Measurements from ENCODE around the gene ADAMTSL3.
A peak's percentile ranks its signal among the peaks of the same experiment; 100 is the strongest.
"Not testable (repeated sequence)": the region's sequence is repeated elsewhere in the genome, so short reads cannot be mapped to it uniquely, and the experiment has no call there.

The ADAMTSL3 gene

DNA sequence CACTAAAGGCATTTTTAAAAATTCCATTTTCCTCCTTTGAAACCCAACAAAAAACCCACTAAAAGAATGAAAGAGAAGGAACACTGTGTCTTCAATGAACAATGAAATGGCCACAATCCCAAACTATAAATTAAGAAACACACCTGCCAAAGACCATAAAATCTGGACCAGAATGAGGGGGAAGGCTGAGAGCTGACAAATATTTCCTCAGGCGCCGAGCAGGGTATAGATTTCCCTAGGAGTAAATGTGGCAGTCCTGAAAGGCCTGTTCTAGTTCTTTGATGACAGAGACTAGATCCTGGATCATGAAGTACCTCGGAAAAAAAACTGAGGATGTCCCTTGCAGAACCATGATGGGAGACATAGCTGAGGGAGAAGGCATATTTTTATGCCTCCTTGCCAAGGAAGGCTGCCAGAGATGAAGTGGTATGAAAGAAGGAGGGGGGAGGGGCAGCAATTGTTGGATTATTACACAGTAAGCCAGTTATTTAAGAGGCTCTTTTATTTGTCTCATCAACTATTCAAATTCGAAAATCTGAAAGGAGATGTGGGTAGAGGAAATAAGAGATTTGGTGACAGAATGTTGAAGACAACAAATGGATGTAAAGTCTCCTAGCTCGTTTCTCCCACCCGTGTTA, 306.4 kb downstream of the ADAMTSL3 start:
- no peak for DNase-seq (ENCODE audit: low read depth in 2 of 3, low spot score in 2 of 3)

DNA sequence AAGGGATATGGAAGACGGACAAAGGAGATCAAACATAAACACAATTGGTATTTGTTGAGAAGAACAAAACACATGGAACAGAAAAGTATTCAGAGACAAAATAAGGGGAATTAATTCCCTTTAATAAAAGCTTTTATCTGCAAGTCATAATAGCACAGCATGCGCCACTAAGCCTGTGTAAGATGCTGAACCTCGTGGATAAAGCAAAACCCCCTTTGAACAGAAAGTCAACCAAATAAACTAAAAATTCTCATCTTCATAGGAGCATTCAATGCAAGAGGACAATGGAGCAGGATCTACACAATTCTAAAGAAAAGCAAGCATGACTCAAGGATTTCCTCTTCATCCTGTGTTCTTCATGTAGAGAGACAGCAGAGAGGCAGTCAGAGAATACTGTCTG, 307.4 kb downstream of the ADAMTSL3 start:
- DNase-seq (ENCODE audit: low read depth in 2 of 3, low spot score in 2 of 3) = no peak

DNA sequence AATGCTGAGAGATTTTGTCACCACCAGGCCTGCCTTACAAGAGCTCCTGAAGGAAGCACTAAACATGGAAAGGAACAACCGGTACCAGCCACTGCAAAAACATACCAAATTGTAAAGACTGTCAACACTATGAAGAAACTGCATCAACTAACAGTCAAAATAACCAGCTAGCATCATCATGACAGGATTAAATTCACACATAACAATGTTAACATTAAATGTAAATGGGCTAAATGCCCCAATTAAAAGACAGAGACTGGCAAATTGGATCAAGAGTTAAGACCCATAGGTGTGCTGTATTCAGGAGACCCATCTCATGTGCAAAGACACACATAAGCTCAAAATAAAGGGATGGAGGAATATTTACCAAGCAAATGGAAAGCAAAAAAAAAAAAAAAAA, 311.0 kb downstream of the ADAMTSL3 start:
- not testable (repeated sequence) for DNase-seq (ENCODE audit: low read depth in 2 of 3, low spot score in 2 of 3)

DNA sequence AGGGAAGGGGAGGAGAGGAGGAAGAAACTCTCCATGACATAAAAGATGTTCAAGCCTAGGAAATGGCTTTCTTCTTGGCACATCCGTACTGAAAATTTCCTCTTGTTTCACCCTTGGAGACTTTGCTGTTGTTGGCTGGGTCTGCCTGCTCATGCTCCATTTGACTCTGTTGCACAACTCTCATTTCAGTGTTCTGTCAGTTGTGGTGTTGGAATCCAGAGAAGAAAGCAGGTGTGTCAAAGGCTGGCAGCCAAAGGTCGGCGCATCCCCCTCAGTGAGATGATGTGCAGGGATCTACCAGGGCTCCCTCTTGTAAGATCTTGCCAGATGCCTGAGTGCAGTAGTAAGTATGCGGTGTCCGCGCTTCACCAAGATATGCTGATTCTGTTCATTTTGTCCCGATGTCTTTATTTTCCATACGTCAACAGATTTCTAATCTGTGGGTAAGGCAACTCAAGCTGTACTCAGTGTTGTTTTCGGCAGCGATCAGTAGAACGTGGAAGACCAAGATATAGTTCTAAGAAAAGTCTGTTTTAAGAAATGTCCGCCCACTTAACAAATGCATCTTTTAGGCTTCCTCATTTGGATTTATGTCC, 316.5 kb downstream of the ADAMTSL3 start:
- DNase-seq (ENCODE audit: low read depth in 2 of 3, low spot score in 2 of 3) = no peak

DNA sequence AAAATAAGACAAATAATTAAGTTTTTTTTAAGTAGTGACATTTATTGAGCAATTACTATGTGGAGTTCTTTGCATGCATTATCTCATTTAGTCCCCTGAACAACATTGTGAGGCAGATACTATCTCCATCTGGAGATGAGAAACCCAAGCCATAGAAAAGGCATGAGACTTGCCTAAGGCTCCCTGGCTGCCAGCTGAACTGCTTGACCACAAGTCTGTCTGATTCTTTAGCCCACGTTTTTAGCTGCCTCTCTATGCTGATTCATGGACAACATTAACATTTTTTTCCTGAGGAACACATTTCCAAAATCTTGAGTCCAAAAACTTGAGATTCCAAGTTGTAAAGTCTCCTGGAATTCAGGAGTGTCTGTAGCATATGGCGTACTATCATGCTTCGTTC, 318.1 kb downstream of the ADAMTSL3 start:
- DNase-seq (ENCODE audit: low read depth in 2 of 3, low spot score in 2 of 3) = no peak

DNA sequence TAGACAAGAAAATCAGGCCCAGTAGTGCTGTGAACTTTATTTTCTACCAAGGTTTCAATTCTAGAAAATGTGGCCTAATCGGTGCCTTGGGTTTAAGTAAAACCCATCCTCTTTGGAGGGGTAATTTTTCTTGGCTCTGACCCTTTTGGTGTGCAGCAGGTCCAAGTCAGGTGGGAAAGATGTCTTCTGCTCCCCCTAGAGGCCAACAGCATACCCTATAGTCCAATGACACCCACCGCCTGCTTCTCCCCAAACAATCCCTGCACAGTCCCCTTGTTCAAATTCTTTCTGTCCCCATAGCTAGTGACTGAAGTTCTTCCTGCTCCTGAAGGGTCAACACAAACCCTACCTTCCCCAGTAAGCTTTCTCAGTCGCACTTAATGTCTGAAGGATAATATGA, 319.9 kb downstream of the ADAMTSL3 start:
- DNase-seq (ENCODE audit: low read depth in 2 of 3, low spot score in 2 of 3) = peak in 1 of 3 experiments; percentile 0

DNA sequence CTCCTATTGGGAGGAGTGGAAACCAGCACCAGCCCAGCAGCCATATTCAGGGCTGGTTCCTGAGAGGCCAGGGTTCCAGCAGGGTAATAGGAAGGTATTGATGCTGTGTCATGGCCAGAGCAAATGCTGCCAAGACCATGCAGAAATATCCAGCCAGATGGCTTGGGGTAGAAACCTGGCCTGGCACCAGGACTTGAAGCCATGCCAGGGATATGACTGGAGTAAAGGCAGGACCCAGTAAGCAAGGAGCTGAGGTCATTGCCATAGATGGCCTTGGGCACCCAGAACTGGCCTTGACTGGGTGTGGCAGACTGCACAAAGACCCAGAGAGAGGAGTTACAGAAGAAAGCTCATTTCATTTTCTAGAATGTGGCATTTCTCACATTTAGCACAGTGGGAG, 324.1 kb downstream of the ADAMTSL3 start:
- DNase-seq (ENCODE audit: low read depth in 2 of 3, low spot score in 2 of 3) = no peak

DNA sequence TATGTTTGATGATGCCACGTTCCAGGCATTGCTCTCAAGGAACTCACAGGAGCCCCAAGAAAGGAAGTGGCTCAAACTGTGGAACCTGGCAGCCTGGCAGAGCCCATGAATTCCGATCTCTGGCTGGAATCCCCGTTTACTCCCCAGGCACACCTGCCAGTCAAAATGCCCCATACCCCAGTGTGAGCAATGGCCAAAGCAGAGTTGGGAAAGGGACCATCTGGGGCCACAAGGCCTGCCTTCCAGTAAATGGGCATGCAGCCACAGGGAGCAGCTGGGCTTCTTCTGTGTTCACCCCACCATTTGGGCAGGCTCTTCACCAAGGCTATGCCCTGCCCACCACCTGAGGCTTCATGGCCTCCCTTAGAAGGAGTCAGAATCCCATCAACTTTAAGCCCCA, 324.7 kb downstream of the ADAMTSL3 start:
- no peak for DNase-seq (ENCODE audit: low read depth in 2 of 3, low spot score in 2 of 3)

DNA sequence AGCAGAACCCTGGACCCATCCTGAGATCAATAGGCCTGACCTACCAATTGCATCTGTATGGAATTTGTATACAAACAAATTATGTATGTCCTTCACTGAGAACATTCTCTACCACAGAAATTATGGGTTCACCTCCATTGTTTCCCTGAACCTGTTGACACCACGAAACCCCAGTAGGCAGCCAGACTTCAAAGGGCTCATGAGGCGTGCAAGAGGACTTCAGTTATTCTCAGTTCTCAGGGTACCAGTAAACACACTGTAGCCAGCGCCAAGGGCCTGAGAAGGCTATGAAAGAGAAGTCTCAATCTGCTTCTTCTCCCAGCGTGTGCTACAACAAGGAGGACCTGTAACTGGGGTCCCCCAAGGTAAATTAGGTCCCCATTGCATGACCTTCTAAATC, 326.7 kb downstream of the ADAMTSL3 start:
- no peak for DNase-seq (ENCODE audit: low read depth in 2 of 3, low spot score in 2 of 3)

DNA sequence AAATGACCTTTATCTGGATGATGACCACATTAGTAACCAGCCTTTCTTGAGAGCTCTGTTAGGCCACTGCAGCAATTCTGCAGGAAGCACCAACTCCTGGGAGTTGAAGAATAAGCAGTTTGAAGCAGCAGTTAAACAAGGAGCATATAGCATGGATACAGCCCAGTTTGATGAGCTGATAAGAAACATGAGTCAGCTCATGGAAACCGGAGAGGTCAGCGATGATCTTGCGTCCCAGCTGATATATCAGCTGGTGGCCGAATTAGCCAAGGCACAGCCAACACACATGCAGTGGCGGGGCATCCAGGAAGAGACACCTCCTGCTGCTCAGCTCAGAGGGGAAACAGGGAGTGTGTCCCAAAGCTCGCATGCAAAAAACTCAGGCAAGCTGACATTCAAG, 328.8 kb downstream of the ADAMTSL3 start:
- no peak for DNase-seq (ENCODE audit: low read depth in 2 of 3, low spot score in 2 of 3)

DNA sequence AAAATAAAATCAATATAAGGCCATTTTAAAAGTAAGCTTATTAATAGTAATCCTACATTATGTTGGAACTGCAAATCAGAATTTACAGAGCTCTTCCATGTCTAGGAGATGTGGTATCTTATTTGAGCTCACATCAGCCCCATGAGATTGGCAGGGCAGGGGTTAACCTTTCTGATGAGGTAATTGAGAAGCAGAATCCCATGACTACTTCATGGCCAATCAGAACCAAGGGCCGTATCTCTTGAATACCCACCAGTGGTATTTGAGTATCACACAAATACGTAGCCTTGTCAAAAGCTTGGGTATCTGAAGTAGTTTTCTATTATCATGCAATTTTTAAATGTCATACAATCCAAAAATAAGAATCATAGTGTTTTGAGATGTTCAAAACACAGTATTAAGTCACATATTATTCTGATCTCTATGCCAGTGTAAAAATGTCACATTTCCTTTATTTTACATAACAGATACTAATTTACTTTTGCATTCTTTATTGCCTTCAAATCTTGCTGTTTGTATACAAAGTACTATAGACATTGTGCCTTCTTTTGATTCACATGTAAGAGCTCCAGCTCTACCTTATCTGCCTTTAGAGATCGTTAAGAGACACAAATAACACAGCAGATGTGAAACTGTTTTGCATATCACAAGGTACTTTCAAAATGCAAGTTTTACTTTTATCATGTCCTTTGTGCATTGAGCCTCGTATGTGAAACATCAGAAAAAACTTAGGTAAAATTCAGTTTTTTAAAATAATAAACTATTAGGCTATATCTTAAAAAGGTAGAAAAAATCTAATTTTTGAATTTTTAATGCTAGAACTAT, 329.9 kb downstream of the ADAMTSL3 start:
- no peak for DNase-seq (ENCODE audit: low read depth in 2 of 3, low spot score in 2 of 3)

DNA sequence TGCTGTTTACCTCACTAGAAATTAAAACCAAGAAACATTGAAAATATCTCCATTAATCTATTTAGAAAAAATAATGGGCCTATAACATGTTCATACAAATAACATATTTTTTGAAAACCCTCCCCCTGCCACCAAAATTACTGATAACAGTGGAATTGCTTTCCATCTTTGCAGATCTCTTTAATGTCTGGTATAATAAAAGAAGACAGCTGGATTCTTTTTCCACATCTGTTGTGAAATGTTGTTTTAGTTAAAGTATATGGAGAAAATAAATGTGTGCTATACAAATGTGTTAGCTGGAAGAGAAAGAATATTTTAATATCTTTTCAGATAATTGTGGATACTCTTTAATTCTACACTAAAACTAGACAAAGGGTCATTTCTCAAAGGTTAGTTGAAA, 330.7 kb downstream of the ADAMTSL3 start:
- no peak for DNase-seq (ENCODE audit: low read depth in 2 of 3, low spot score in 2 of 3)

DNA sequence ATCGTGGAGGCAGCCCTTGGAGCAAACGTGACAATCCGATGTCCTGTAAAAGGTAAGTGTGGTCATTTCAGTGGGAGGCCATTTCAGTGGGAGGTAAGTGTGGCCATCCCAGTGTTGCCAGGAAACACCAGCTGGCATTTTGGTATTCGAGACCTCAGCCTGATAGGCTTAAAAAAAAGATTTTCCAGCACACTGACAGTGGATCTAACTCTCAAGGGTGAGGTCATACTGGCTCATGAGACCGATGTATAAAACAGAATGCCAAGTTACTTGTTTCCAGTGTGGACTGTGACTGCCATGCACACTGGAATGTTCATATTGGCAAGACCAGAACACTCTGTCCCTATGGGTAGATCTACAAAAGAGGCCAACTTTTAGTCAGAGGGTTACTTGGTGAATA, 337.2 kb downstream of the ADAMTSL3 start:
- no peak for DNase-seq (ENCODE audit: low read depth in 2 of 3, low spot score in 2 of 3)

DNA sequence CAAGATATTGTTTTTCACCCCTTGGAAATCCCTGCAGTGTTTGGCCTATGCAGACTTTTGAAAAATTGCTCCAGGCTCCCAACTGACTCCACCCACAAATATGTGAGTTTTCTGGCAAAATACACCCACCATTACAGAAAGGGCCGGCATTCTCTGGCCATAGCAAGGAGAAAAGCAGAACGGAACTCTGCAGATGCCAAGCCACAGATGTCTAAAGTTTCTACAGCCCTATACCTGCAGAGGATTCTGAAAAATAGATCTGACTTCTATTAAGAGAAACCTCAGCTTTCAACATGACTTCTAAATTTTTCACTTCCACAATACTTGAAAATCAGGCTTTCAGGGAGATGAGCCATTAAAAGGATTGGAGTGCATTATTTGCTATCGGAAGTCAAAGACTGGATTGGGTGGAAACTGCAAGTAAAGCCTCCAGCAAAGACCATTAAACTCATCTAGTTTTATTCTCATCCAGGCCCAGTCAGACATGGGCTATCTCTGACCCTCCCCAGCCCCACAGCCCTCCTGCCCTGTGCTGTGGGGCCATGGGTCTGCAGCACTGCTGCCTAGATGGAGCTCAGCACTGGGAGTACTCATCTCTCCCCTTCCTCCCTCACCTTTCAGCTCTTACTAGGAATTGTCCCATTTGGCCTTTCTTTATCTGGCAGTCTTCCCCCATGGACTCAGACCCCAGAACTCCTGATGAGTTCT, 338.6 kb downstream of the ADAMTSL3 start:
- DNase-seq (ENCODE audit: low read depth in 2 of 3, low spot score in 2 of 3) = no peak

DNA sequence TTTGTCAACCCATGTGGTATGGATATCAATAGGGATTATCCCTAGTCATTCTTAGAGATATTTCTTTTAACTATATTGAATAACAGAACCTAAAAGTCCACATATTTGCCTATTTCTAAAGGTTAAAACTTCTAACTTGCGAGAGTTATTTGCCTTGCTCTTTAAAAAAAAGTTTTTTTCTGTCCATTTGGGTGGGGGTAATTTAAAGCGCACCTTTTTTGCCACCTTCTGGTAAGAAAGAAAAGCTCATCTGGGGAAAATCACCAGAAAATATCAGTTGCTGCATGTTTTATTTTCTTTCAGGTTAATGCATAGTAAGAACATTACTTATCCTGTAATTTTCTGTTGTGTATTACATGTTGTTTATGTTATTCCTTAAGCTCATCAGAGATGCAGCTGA, 339.7 kb downstream of the ADAMTSL3 start:
- DNase-seq (ENCODE audit: low read depth in 2 of 3, low spot score in 2 of 3) = no peak

DNA sequence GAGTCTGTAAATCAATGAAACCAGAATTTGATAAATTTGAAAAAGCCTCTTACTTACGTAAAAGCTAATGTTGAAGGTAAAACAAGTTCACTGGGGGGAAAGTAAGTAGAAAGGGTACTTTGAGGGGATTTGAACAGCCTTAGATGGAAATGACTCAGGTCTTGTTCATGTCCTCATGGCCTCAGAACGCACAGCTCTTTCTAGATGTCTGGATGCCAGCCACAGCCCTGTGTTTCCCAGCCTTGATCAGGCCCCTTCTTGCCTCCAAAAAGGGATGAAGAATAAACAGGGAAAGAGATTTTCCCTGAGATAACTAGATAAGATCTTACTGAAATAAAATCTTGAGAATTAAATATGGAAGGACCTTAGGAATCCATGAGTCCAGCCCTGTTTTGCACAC, 344.6 kb downstream of the ADAMTSL3 start:
- DNase-seq (ENCODE audit: low read depth in 2 of 3, low spot score in 2 of 3) = no peak

DNA sequence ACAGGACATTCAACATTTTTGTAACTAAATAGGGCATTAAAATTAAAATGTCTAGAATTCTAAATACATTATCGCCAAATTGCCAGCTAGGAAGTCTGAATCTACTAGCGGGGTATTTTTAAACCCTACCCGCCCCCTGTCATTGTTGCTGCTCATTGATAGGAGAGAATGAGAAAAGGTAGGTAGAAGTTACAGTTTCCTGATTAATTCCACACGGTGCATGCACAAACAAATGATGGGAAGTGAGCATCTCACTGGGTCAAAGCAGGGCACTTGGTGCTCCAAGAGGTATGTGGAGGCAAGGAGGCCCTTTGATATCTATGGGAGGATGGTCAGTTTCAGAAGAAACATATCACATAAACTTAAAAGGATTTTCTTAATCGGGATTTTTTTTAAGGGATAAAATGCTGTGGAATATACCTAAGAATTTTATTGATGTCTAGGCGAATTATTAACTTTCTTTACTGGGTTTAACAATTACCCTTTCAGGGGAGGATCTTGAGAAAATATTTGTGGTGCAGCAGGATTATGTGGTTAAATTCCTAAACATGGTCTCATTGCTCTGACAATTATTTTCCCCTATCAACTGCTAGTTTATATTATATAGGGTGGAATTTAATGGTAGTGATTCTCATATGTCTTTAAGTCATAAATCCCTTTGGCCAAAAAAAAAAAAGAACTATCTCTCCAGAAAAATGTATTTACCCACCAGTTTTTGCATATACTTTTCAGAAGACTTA, 345.6 kb downstream of the ADAMTSL3 start:
- no peak for DNase-seq (ENCODE audit: low read depth in 2 of 3, low spot score in 2 of 3)

DNA sequence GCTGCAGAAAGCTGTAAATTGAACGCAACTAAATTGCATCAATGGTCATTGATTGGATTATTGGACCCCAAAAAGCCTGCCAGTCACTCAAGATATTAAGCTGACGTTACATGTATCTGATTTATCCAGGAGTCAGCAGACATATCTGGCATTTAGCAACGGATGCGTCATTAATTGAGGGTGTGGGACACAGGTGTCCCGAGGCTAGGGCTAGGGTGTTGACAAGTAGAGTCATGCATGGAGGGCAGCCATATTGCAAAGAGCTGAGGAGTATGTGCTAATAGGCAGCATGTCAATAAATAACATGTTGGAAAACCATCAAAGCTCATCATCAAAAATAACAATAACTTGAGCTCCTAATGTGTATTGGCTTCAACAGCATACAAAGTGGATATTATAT, 347.1 kb downstream of the ADAMTSL3 start:
- DNase-seq (ENCODE audit: low read depth in 2 of 3, low spot score in 2 of 3) = no peak

DNA sequence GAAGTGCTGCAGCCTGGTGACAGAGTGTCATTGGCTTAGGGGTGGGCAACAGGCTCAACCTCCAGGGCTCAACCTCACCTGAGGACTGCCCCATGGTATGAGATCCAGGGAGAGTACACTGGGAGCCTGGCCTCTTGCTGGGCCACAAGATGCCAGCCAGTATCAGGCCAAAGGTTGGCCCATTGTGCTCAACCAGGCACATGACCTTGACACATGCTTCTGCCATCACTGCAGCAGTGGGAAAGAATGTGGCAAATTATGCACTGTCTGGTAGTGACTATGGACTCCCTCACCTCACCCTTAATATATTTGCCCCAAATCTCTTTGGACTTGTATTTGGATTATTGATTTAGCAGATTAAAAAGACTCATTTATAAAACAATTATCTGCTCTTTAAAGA, 347.7 kb downstream of the ADAMTSL3 start:
- no peak for DNase-seq (ENCODE audit: low read depth in 2 of 3, low spot score in 2 of 3)

DNA sequence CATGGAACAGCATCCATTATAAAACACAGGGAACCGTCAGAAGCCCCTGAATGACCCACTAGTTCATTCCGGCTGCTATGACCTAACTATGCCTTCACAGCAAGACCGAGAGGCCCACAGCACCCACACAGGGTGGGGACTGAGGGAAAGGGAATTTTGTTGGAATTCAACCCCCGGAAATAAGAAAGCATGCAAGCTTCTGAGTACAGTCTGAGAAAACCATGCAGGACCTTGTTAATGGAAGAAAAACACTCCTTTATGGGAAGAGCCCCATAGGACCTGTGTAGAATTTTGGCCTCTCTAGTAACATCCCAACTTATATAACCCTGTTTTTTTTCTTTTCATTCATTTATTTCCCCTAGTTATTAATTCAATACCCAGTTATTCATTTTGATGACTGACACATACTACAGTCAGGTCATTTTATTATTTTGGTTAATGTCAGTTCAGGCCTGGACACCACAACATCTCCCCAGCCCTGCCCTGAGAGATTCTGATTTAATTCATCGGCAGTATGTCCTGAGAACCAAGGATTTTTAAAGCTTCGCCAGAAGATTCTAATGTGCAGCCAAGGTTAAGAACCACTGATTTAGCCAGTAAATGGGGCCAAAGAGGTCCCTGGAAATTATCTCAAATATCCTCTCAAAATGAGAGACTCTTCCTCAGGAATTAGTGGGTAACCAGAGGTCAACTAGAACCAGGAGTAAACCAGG, 350.0 kb downstream of the ADAMTSL3 start:
- no peak for DNase-seq (ENCODE audit: low read depth in 2 of 3, low spot score in 2 of 3)

DNA sequence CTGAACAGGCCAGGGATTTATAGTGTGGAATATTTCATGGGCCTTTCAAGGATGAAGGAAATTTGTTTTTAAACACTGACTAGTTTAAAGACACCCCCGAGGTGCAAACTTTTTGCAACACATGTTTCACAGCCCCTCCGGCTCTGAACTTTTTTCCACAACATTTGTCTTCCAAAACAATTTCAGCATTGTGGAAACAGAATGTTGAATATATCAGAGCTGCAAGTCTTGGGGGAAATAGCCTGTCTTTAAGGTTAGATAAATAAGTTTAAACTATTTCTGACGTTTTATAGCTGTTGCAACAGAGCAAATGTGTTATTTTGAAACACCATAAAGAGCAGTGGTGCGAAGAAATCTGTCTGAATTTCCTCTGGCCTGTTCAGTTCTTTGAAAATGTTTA, 352.5 kb downstream of the ADAMTSL3 start:
- DNase-seq (ENCODE audit: low read depth in 2 of 3, low spot score in 2 of 3) = no peak

Measured in activated CD8-positive, alpha-beta memory T cell treated with anti-CD3 and anti-CD28 coated beads for 48 hours (primary cell).